ENCODE data around the gene TMEM219.

DNA sequence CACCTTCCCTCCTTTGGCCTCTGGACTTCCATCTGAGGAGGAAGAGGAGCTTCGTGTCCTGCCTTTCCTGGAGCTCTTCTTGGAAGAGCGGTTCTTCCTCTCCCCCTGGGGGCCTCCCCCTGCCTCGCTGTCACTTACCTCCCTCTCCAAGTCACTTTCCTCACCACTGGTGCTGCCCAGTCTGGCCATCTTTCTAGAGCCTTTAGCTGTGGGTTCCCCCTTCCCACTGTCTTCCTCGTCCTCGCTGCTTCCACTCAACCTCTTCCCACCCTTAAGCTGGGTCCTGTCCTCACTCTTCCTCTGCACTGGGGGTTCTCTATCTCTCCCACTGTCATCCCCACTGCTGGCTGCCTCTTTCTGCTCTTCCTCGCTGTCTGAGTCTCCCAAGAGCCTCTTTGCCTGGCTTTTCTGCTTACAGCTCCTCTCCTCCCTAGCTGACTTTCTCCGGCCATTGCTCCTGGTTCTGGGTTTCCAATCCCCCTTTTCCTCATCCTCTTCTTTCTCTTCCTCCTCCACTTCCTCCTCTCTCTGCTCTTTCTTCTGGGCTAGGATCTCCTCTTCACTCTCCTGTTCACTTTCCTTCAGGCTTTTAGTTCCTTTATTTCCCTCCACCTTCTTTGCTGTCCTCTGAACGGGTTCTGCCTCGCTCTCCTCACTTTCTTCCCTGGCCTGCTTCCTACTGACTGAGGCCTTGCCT, 32.2 kb downstream of the TMEM219 start:
- no peak for TF ChIP-seq CTCF (IDR thresholded peaks at IDR 0.05; ENCODE audit: insufficient read depth, low read length)
- no peak for TF ChIP-seq POLR2AphosphoS5 (IDR thresholded peaks at IDR 0.05; ENCODE audit: low read depth)
- TF ChIP-seq, protein P1, sequence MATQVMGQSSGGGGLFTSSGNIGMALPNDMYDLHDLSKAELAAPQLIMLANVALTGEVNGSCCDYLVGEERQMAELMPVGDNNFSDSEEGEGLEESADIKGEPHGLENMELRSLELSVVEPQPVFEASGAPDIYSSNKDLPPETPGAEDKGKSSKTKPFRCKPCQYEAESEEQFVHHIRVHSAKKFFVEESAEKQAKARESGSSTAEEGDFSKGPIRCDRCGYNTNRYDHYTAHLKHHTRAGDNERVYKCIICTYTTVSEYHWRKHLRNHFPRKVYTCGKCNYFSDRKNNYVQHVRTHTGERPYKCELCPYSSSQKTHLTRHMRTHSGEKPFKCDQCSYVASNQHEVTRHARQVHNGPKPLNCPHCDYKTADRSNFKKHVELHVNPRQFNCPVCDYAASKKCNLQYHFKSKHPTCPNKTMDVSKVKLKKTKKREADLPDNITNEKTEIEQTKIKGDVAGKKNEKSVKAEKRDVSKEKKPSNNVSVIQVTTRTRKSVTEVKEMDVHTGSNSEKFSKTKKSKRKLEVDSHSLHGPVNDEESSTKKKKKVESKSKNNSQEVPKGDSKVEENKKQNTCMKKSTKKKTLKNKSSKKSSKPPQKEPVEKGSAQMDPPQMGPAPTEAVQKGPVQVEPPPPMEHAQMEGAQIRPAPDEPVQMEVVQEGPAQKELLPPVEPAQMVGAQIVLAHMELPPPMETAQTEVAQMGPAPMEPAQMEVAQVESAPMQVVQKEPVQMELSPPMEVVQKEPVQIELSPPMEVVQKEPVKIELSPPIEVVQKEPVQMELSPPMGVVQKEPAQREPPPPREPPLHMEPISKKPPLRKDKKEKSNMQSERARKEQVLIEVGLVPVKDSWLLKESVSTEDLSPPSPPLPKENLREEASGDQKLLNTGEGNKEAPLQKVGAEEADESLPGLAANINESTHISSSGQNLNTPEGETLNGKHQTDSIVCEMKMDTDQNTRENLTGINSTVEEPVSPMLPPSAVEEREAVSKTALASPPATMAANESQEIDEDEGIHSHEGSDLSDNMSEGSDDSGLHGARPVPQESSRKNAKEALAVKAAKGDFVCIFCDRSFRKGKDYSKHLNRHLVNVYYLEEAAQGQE (IDR thresholded peaks at IDR 0.05; ENCODE audit: insufficient replicate concordance, low read depth) = no peak
- TF ChIP-seq GABPA (IDR thresholded peaks at IDR 0.05; ENCODE audit: low read depth) = no peak
- 0 out of 2 replicates have a peak, but pooled peaks have one; percentile 6 for TF ChIP-seq SPI1 (IDR thresholded peaks at IDR 0.05; ENCODE audit: borderline replicate concordance, low read depth)
